Renal pelvis (tissue), 4 donors: Measurements from ENCODE around the gene MAP3K7. TPM values are rescaled to one million over a fixed set of nuclear protein-coding genes. Genes with fewer than 3 reads are reported as not detected.

Experiments
- DNase-seq: peaks from one replicate; pipeline ENCODE4 v3.0.0-alpha.2; 2013
- polyA plus RNA-seq, 3 donors: library from polyadenylated mRNA; unstranded; fragments of 120-200 nt; gene quantifications; one replicate each; pipeline ENCODE4 v1.2.1, GENCODE V29; 2013; ENCODE audit not compliant: insufficient read length in 3 of 3

MAP3K7 gene
- polyA plus RNA-seq, 3 donors = 44.1 to 50.2 (median 48.8) TPM

- DNase-seq = no peak
Measured at GRCh38 chr6:90488816-90489215, 98.1 kb downstream of the MAP3K7 start.

GRCh38 chr6:90485635-90486277 is 101.1 kb downstream of the MAP3K7 start:
- DNase-seq = no peak

GRCh38 chr6:90484903-90485302 is 102.0 kb downstream of the MAP3K7 start:
- no peak for DNase-seq

GRCh38 chr6:90484385-90484784 is 102.5 kb downstream of the MAP3K7 start:
- DNase-seq = no peak

- no peak for DNase-seq
Measured at GRCh38 chr6:90483956-90484355, 102.9 kb downstream of the MAP3K7 start.

- DNase-seq = no peak
Measured at GRCh38 chr6:90483116-90483839, 103.6 kb downstream of the MAP3K7 start.

GRCh38 chr6:90480666-90481065 is 106.2 kb downstream of the MAP3K7 start:
- no peak for DNase-seq

- no peak for DNase-seq
Measured at GRCh38 chr6:90479603-90479926, 107.3 kb downstream of the MAP3K7 start.

- peak; percentile 86 for DNase-seq
Measured at GRCh38 chr6:90478789-90479602, 107.9 kb downstream of the MAP3K7 start.

- no peak for DNase-seq
Measured at GRCh38 chr6:90478278-90478677, 108.6 kb downstream of the MAP3K7 start.

GRCh38 chr6:90477366-90477765 is 109.5 kb downstream of the MAP3K7 start:
- DNase-seq = no peak

- no peak for DNase-seq
Measured at GRCh38 chr6:90472716-90473115, 114.2 kb downstream of the MAP3K7 start.

GRCh38 chr6:90471263-90471662 is 115.6 kb downstream of the MAP3K7 start:
- DNase-seq = no peak

- no peak for DNase-seq
Measured at GRCh38 chr6:90469906-90470305, 117.0 kb downstream of the MAP3K7 start.

GRCh38 chr6:90468859-90469258 is 118.0 kb downstream of the MAP3K7 start:
- no peak for DNase-seq

- no peak for DNase-seq
Measured at GRCh38 chr6:90468080-90468479, 118.8 kb downstream of the MAP3K7 start.

- no peak for DNase-seq
Measured at GRCh38 chr6:90467546-90467945, 119.3 kb downstream of the MAP3K7 start.

GRCh38 chr6:90466154-90466940 is 120.5 kb downstream of the MAP3K7 start:
- no peak for DNase-seq

GRCh38 chr6:90465686-90466085 is 121.2 kb downstream of the MAP3K7 start:
- DNase-seq = no peak

- DNase-seq = no peak
Measured at GRCh38 chr6:90464507-90464906, 122.4 kb downstream of the MAP3K7 start.

GRCh38 chr6:90463874-90464273 is 123.0 kb downstream of the MAP3K7 start:
- DNase-seq = no peak
